GM23248 (cell line): ENCODE results near the gene CDC14A.

Experiments used
- EZH2 ChIP-seq: fragments of 200-600 bp; sonication (generic); IDR thresholded peaks from 2 replicates; pipeline ENCODE4 v1.6.1; 2018; ENCODE audit warnings: antibody characterized with exemption, mild to moderate bottlenecking; ENCODE audit not compliant: insufficient read depth, poor library complexity, severe bottlenecking
- EZH2phosphoT487 ChIP-seq: fragments of 200-600 bp; sonication (generic); IDR thresholded peaks from 2 replicates; pipeline ENCODE4 v1.6.1; 2018; ENCODE audit warnings: antibody characterized with exemption, moderate library complexity, mild to moderate bottlenecking, low read depth; ENCODE audit not compliant: insufficient read depth

DNA sequence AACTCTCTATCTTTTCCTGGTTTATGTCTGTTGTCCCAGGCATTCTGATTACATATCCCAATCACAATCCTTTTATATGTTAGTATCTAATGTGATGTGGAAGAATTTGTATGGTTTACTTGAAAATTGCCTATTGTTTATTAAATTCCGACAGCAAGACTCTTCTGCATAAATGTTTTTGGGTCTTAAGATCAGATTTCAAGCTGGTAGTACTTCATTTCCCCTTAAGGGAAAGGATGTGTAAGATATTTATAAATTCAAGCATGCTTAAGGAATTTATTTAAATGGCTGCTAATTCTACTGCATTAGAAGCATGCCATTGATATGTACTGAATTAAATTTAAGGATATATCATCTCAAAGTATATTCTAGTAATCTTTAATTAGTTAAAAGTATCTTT, 165.2 kb downstream of the CDC14A start:
- TF ChIP-seq EZH2 (no peak), EZH2phosphoT487 (no peak)
